Ectodermal cell (in vitro differentiated cells): Measurements from ENCODE around the gene EAF2.

Experiments used
- H3K27ac ChIP-seq: 2 replicates; pipeline ENCODE4 v1.7.0; 2013; ENCODE audit warnings: mild to moderate bottlenecking, low read depth, low read length; ENCODE audit not compliant: insufficient read depth, poor library complexity, severe bottlenecking
- H3K27me3 ChIP-seq: 2 replicates; pipeline ENCODE4 v1.7.0; 2013; ENCODE audit warnings: mild to moderate bottlenecking, low read length; ENCODE audit not compliant: insufficient read depth, control insufficient read depth, poor library complexity, severe bottlenecking
- H3K36me3 ChIP-seq: one replicate; pipeline ENCODE4 v1.7.0; 2013; ENCODE audit warnings: low read length; ENCODE audit not compliant: control insufficient read depth, insufficient read depth
- H3K4me1 ChIP-seq: one replicate; pipeline ENCODE4 v1.7.0; 2013; ENCODE audit warnings: low read length; ENCODE audit not compliant: control insufficient read depth, insufficient read depth
- H3K4me3 ChIP-seq: 2 replicates; pipeline ENCODE4 v1.7.0; 2013; ENCODE audit warnings: low read depth, low read length, control low read depth; ENCODE audit not compliant: insufficient read depth
- H3K9me3 ChIP-seq: 2 replicates; pipeline ENCODE4 v1.7.0; 2013; ENCODE audit warnings: mild to moderate bottlenecking, low read length, moderate library complexity; ENCODE audit not compliant: control insufficient read depth
- WGBS, 2 experiments: methylation state at CpG; one replicate each; pipeline ENCODE4 v1.1.7; 2013; ENCODE audit warnings: missing lambda C conversion rate in 2 of 2; 5-methylcytosine and 5-hydroxymethylcytosine counted together

Gene EAF2

GRCh38 chr3:121819236-121819635, 15.8 kb upstream of the EAF2 start:
- 93 to 98% methylated on average over 3 of the region's 3 CpGs for WGBS, 2 experiments
- Histone ChIP-seq H3K4me1 (no peaks in the 10 kb centered on the region), H3K9me3 (peaks cover 4% of the 10 kb centered on the region), H3K36me3 (peaks cover 20% of the 10 kb centered on the region), H3K27me3 (no peaks in the 10 kb centered on the region), H3K4me3 (no peak overlapping the region), H3K27ac (no peak overlapping the region)

- Histone ChIP-seq H3K4me3 (no peak overlapping the region), H3K27me3 (no peaks in the 10 kb centered on the region), H3K9me3 (peaks cover 4% of the 10 kb centered on the region), H3K27ac (no peak overlapping the region), H3K36me3 (peaks cover 38% of the 10 kb centered on the region), H3K4me1 (no peaks in the 10 kb centered on the region)
- WGBS, 2 experiments, result 92 to 94% methylated on average over 2 of the region's 2 CpGs
Measured at GRCh38 chr3:121821421-121822199, 13.4 kb upstream of the EAF2 start.

GRCh38 chr3:121822973-121823372, 12.0 kb upstream of the EAF2 start:
- H3K4me3 ChIP-seq, result no peak overlapping the region
- H3K9me3 ChIP-seq, result peaks cover 4% of the 10 kb centered on the region
- no peak overlapping the region for H3K27ac ChIP-seq
- 100% methylated on average over 1 of the region's 1 CpG for WGBS, 2 experiments
- H3K36me3 ChIP-seq, result peaks cover 33% of the 10 kb centered on the region
- no peaks in the 10 kb centered on the region for H3K4me1 ChIP-seq
- no peaks in the 10 kb centered on the region for H3K27me3 ChIP-seq

DNA sequence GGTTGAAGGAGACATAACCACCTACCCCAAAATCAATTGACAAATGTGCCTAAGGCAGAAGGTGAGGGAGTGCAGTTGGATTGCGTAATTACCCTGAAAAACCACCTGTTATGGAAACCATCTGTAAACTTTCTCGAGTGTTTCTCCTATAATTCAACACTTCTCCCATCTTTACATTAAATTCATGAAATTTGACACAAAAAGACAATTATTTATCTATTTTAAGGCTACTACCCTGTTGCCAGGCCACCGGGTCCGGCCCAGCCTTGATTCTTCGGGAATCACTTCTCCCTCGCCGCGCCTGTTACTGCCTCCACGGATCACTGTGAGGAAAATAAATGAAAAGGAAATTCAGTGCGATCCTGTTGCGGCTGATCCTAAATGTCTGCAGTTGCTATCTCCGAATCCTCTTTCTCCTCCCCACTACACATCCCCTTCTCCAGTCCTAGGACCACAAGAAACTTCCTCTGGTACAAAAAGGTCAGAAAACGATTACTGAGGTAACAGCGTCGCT, 795 bp upstream of the EAF2 start:
- Histone ChIP-seq H3K4me1 (no peaks in the 10 kb centered on the region), H3K36me3 (peaks cover 12% of the 10 kb centered on the region), H3K9me3 (no peaks in the 10 kb centered on the region), H3K27me3 (peaks cover 13% of the 10 kb centered on the region), H3K4me3 (peak overlapping the region; percentile 77), H3K27ac (no peak overlapping the region)
- 11 to 13% methylated on average over 15 of the region's 15 CpGs for WGBS, 2 experiments

- peaks cover 12% of the 10 kb centered on the region for H3K36me3 ChIP-seq
- peak overlapping the region; percentile 77 for H3K4me3 ChIP-seq
- H3K4me1 ChIP-seq, result no peaks in the 10 kb centered on the region
- H3K27ac ChIP-seq, result no peak overlapping the region
- WGBS, 2 experiments, result 2 to 3% methylated on average over 11 of the region's 11 CpGs
- H3K9me3 ChIP-seq, result no peaks in the 10 kb centered on the region
- peaks cover 13% of the 10 kb centered on the region for H3K27me3 ChIP-seq
Measured at GRCh38 chr3:121835465-121835801, 424 bp downstream of the EAF2 start.

- WGBS, 2 experiments, result 88 to 91% methylated on average over 3 to 4 of the region's 4 CpGs
- Histone ChIP-seq H3K4me3 (no peak overlapping the region), H3K4me1 (no peaks in the 10 kb centered on the region), H3K27me3 (peaks cover 13% of the 10 kb centered on the region), H3K27ac (no peak overlapping the region), H3K36me3 (peaks cover 9% of the 10 kb centered on the region), H3K9me3 (no peaks in the 10 kb centered on the region)
Measured at GRCh38 chr3:121836064-121836463, 1.1 kb downstream of the EAF2 start.

- 87 to 96% methylated on average over 3 of the region's 3 CpGs for WGBS, 2 experiments
- Histone ChIP-seq H3K36me3 (peaks cover 8% of the 10 kb centered on the region), H3K27me3 (peaks cover 13% of the 10 kb centered on the region), H3K4me3 (no peak overlapping the region), H3K4me1 (no peaks in the 10 kb centered on the region), H3K9me3 (no peaks in the 10 kb centered on the region), H3K27ac (no peak overlapping the region)
Measured at GRCh38 chr3:121836481-121836880, 1.5 kb downstream of the EAF2 start.

GRCh38 chr3:121839962-121840361, 5.0 kb downstream of the EAF2 start:
- WGBS, 2 experiments, result 92 to 94% methylated on average over 23 of the region's 23 CpGs
- Histone ChIP-seq H3K4me3 (no peak overlapping the region), H3K36me3 (no peaks in the 10 kb centered on the region)

DNA sequence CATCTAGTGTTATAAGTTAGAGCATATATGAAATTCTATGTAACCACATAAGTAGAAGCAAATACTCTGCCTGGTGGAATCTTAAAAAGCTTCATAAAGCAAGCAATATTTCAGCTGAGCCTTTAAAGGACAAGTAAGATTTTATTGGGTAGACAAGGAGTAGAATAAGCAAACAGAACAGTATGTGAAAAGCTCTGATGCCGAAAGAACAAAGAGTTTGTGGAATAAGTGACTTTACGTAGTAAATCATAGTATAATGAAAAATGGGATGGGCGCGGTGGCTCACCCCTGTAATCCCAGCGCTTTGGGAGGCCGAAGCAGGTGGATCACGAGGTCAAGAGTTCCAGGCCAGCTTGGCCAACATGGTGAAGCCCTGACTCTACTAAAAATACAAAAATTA, 9.9 kb downstream of the EAF2 start:
- no peak overlapping the region for H3K27ac ChIP-seq
- no peaks in the 10 kb centered on the region for H3K36me3 ChIP-seq
- H3K9me3 ChIP-seq, result no peaks in the 10 kb centered on the region
- no peaks in the 10 kb centered on the region for H3K4me1 ChIP-seq
- 93 to 96% methylated on average over 7 of the region's 7 CpGs for WGBS, 2 experiments
- no peak overlapping the region for H3K4me3 ChIP-seq
- no peaks in the 10 kb centered on the region for H3K27me3 ChIP-seq

More at GRCh38 chr3:121839962-121840361, 5.0 kb downstream of the EAF2 start:
- no peaks in the 10 kb centered on the region for H3K4me1 ChIP-seq
- no peak overlapping the region for H3K27ac ChIP-seq
- peaks cover 13% of the 10 kb centered on the region for H3K27me3 ChIP-seq
- no peaks in the 10 kb centered on the region for H3K9me3 ChIP-seq

GRCh38 chr3:121852256-121852655, 17.2 kb downstream of the EAF2 start:
- no peak overlapping the region for H3K27ac ChIP-seq
- no peak overlapping the region for H3K4me3 ChIP-seq

More at GRCh38 chr3:121852256-121852655, 17.2 kb downstream of the EAF2 start:
- WGBS, 2 experiments, result 88 to 100% methylated on average over 1 to 2 of the region's 2 CpGs
- H3K4me1 ChIP-seq, result no peaks in the 10 kb centered on the region
- no peaks in the 10 kb centered on the region for H3K9me3 ChIP-seq
- H3K36me3 ChIP-seq, result no peaks in the 10 kb centered on the region
- H3K27me3 ChIP-seq, result no peaks in the 10 kb centered on the region
